ENCODE data around the gene OPHN1.

- TF ChIP-seq CTCF (conservative IDR thresholded peaks at IDR 0.05 in 1 of 2, IDR thresholded peaks at IDR 0.05 in 1 of 2; ENCODE audit: low read depth in 1 of 2, low read length in 2 of 2) (no peak), EZH2 (IDR thresholded peaks at IDR 0.05; ENCODE audit: low read length, missing control alignments) (no peak)
Observed at GRCh38 chrX:68440442-68440841, 7.1 kb upstream of the OPHN1 start.

Data from fibroblast of lung (primary cell).